ENCODE results near the gene NAE1.

DNA sequence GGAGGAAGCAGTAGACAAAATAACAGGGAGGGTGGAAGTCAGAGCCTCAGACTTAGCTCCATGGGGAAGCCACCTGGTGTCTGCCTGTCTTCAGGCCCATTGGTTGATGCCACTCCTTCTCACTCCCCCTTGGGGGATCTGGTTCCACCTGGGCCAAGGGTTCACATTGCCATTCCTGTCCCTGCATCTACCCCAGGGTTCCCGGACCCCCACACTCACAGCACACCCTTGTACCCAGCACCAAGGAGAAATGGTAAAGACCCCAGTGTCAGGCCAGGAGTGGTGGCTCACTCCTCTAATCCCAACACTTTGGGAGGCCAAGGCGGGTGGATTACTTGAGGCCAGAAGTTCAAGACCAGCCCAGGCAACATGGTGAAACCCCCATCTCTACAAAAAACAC is 12.4 kb upstream of the NAE1 start:
- TF ChIP-seq CTCF (IDR thresholded peaks at IDR 0.05) (no peak), POLR2A (IDR thresholded peaks at IDR 0.05) (no peak), POLR2AphosphoS5 (IDR thresholded peaks at IDR 0.05) (no peak), EP300 (IDR thresholded peaks at IDR 0.05) (no peak)
